Ovary (tissue), 3 donors: Measurements from ENCODE around the gene C19orf67.
"Not testable (repeated sequence)": the region's sequence is repeated elsewhere in the genome, so short reads cannot be mapped to it uniquely, and the experiment has no call there.

Experiments
- POLR2A ChIP-seq: fragments of 450-650 bp; IDR thresholded peaks from one replicate; pipeline ENCODE4 v1.6.1; 2017; ENCODE audit warnings: antibody characterized with exemption, mild to moderate bottlenecking, moderate library complexity
- TF ChIP-seq, protein P1 (sequence below), 3 donors: fragments of 450-650 bp in 2 of 3; fragments of 200-600 bp in 1 of 3; IDR thresholded peaks; one replicate each; pipeline versions ENCODE4 v1.5.1 to v1.8.0; 2016 to 2022; ENCODE audit warnings: antibody characterized with exemption in 3 of 3, mild to moderate bottlenecking in 1 of 3
- donor health status: DM: no; HTN: no; CAD: no.

DNA sequence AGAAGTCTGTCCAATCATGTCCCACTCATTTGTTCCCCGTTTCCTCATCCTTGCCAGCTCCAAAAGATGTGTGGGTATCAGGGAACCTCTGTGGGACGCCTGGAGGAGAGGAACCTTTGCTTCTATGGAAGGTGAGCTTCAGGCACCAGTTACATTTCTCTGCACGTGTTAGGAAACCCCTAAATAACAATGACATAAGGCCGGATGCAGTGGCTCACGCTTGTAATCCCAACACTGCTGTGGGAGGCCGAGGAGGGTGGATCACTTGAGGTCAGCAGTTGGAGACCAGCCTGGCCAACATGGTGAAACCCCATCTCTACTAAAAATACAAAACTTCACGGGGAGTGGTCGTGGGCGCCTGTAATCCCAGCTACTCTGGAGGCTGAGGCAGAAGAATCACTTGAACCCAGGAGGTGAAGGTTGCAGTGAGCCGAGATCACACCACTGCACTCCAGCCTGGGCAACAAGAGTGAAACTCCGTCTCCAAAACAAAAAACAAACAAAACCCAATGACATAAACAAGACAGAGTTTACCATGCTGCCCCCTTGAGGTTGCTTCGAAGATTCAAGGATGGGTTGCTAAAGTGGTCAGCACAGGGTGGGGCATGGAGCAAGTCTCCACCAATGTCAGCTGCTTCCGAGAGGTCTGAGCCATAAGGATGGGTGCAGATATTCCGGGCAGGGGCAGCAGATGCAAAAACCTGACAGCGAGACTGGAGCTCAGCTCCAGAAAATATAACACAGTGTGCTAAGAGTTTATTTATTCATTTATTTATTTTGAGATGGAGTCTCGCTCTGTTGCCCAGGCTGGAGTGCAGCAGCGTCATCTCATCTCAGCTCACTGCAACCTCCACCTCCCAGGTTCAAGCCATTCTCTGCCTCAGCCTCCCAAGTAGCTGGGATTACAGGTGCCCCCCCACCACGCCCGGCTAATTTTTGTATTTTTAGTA lies 42.6 kb downstream of the C19orf67 start:
- TF ChIP-seq, protein P1, sequence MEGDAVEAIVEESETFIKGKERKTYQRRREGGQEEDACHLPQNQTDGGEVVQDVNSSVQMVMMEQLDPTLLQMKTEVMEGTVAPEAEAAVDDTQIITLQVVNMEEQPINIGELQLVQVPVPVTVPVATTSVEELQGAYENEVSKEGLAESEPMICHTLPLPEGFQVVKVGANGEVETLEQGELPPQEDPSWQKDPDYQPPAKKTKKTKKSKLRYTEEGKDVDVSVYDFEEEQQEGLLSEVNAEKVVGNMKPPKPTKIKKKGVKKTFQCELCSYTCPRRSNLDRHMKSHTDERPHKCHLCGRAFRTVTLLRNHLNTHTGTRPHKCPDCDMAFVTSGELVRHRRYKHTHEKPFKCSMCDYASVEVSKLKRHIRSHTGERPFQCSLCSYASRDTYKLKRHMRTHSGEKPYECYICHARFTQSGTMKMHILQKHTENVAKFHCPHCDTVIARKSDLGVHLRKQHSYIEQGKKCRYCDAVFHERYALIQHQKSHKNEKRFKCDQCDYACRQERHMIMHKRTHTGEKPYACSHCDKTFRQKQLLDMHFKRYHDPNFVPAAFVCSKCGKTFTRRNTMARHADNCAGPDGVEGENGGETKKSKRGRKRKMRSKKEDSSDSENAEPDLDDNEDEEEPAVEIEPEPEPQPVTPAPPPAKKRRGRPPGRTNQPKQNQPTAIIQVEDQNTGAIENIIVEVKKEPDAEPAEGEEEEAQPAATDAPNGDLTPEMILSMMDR (IDR thresholded peaks at IDR 0.05) = peak in 2 of 3 donors; percentile 14 to 20
- not testable (repeated sequence) for TF ChIP-seq POLR2A
